HepG2 (cell line): ENCODE measurements around the gene SLC27A1. TPM values are rescaled to one million over a fixed set of nuclear protein-coding genes. Genes with fewer than 3 reads are reported as not detected.

Source experiments
- ARID2 ChIP-seq: sonication (generic); formaldehyde crosslinking; IDR thresholded peaks from 2 replicates; pipeline ENCODE4 v1.8.1; 2022; ENCODE audit warnings: mild to moderate bottlenecking, missing genetic modification reagents, borderline replicate concordance
- ATRX ChIP-seq: sonication (generic); formaldehyde crosslinking; IDR thresholded peaks from 2 replicates; pipeline ENCODE4 v1.4.0; 2020; ENCODE audit warnings: missing genetic modification reagents, borderline replicate concordance
- CERS6 ChIP-seq: sonication (generic); formaldehyde crosslinking; IDR thresholded peaks from 2 replicates; pipeline ENCODE4 v1.5.0; 2020; ENCODE audit warnings: missing genetic modification reagents
- GATAD2A ChIP-seq: IDR thresholded peaks from 2 replicates; pipeline ENCODE4 v1.6.1; 2016
- MED1 ChIP-seq: sonication (generic); formaldehyde crosslinking; IDR thresholded peaks from 2 replicates; pipeline ENCODE4 v1.4.0; 2020; ENCODE audit warnings: missing genetic modification reagents
- NCOA5 ChIP-seq: sonication (generic); formaldehyde crosslinking; IDR thresholded peaks from 2 replicates; pipeline ENCODE4 v1.4.0; 2020; ENCODE audit warnings: missing genetic modification reagents
- U2AF2 ChIP-seq: fragments of 200-400 bp; formaldehyde crosslinking; IDR thresholded peaks from 2 replicates; pipeline ENCODE4 v1.6.1; 2017; ENCODE audit warnings: low read depth, mild to moderate bottlenecking, low read length
- YEATS2 ChIP-seq: sonication (generic); formaldehyde crosslinking; IDR thresholded peaks from 2 replicates; pipeline ENCODE4 v1.4.0; 2020; ENCODE audit warnings: missing genetic modification reagents, borderline replicate concordance
- ZBTB7B ChIP-seq: sonication (generic); formaldehyde crosslinking; IDR thresholded peaks from 2 replicates; pipeline ENCODE4 v1.4.0; 2020; ENCODE audit warnings: missing genetic modification reagents
- ZNF30 ChIP-seq: sonication (generic); formaldehyde crosslinking; IDR thresholded peaks from 2 replicates; pipeline ENCODE4 v1.5.0; 2020; ENCODE audit warnings: mild to moderate bottlenecking, missing genetic modification reagents
- ZNF354B ChIP-seq: sonication (generic); formaldehyde crosslinking; IDR thresholded peaks from 2 replicates; pipeline ENCODE4 v1.8.0; 2022; ENCODE audit warnings: mild to moderate bottlenecking, missing genetic modification reagents
- ZNF367 ChIP-seq: sonication (generic); formaldehyde crosslinking; IDR thresholded peaks from 2 replicates; pipeline ENCODE4 v1.4.0; 2020; ENCODE audit warnings: missing genetic modification reagents, borderline replicate concordance
- ZNF558 ChIP-seq: sonication (generic); formaldehyde crosslinking; IDR thresholded peaks from 2 replicates; pipeline ENCODE4 v1.9.0; 2022; ENCODE audit warnings: mild to moderate bottlenecking, missing genetic modification reagents, borderline replicate concordance
- ZNF644 ChIP-seq: IDR thresholded peaks from 2 replicates; pipeline ENCODE4 v1.6.1; 2016; ENCODE audit warnings: low read depth
- polyA plus RNA-seq, 8 experiments: library from polyadenylated mRNA; depleted of rRNA in 3 of 8; stranded (reverse) in 7 of 8; unstranded in 1 of 8; fragments of >200 nt; fragmentation: Illumina TruSeq in 4 of 8; extraction: Trizol in 4 of 8; gene quantifications; 2 replicates each; pipeline versions ENCODE4 v1.2.1 to v1.2.3, GENCODE V29; 2011 to 2016; ENCODE audit warnings: low read depth in 4 of 8, missing spikeins in 1 of 8, mixed read lengths in 1 of 8; ENCODE audit not compliant: insufficient read depth in 1 of 8
- total RNA-seq, 5 experiments: library from RNA; depleted of rRNA; stranded (reverse); fragments of >200 nt; fragmentation: Illumina TruSeq; extraction: Trizol; gene quantifications; 2 replicates each; pipeline ENCODE4 v1.2.3, GENCODE V29; 2016; ENCODE audit warnings: low read depth in 1 of 5
- TF ChIP-seq, protein P1 (sequence below): sonication (generic); formaldehyde crosslinking; IDR thresholded peaks from 2 replicates; pipeline ENCODE4; 2020; ENCODE audit warnings: missing genetic modification reagents, mild to moderate bottlenecking, borderline replicate concordance
- TF ChIP-seq, protein P2 (sequence below): sonication (generic); formaldehyde crosslinking; IDR thresholded peaks from 2 replicates; pipeline ENCODE4 v1.8.0; 2022; ENCODE audit warnings: missing genetic modification reagents, low read depth, mild to moderate bottlenecking, borderline replicate concordance
- TF ChIP-seq, protein P3 (sequence below): sonication (generic); formaldehyde crosslinking; IDR thresholded peaks from 2 replicates; pipeline ENCODE4 v1.5.0; 2020; ENCODE audit warnings: mild to moderate bottlenecking, low read depth, missing genetic modification reagents, borderline replicate concordance
- TF ChIP-seq, protein P4 (sequence below): sonication (generic); formaldehyde crosslinking; IDR thresholded peaks from one replicate; pipeline ENCODE4 v1.5.1; 2020; ENCODE audit warnings: mild to moderate bottlenecking, missing genetic modification reagents; ENCODE audit errors: not compliant biosample characterization

The SLC27A1 gene
- total and polyA plus RNA-seq, 2 of the 13 experiments (the other 11 are each of a cell fraction or from before 2014, with no cell fraction given), result 4.1 to 8.8 TPM

- TF ChIP-seq CERS6 (no peak), ZNF644 (CRISPR knock-in tag) (no peak), YEATS2 (CRISPR knock-in tag) (no peak), NCOA5 (CRISPR knock-in tag) (no peak), U2AF2 (no peak), ZNF354B (no peak), ZNF30 (CRISPR knock-in tag) (no peak), ATRX (CRISPR knock-in tag) (no peak), MED1 (CRISPR knock-in tag) (no peak), ARID2 (CRISPR knock-in tag) (no peak), ZNF367 (CRISPR knock-in tag) (no peak), ZBTB7B (CRISPR knock-in tag) (no peak), GATAD2A (peak; percentile 26; the same call in 1 of the 2 replicates), ZNF558 (no peak)
- TF ChIP-seq, protein P1, sequence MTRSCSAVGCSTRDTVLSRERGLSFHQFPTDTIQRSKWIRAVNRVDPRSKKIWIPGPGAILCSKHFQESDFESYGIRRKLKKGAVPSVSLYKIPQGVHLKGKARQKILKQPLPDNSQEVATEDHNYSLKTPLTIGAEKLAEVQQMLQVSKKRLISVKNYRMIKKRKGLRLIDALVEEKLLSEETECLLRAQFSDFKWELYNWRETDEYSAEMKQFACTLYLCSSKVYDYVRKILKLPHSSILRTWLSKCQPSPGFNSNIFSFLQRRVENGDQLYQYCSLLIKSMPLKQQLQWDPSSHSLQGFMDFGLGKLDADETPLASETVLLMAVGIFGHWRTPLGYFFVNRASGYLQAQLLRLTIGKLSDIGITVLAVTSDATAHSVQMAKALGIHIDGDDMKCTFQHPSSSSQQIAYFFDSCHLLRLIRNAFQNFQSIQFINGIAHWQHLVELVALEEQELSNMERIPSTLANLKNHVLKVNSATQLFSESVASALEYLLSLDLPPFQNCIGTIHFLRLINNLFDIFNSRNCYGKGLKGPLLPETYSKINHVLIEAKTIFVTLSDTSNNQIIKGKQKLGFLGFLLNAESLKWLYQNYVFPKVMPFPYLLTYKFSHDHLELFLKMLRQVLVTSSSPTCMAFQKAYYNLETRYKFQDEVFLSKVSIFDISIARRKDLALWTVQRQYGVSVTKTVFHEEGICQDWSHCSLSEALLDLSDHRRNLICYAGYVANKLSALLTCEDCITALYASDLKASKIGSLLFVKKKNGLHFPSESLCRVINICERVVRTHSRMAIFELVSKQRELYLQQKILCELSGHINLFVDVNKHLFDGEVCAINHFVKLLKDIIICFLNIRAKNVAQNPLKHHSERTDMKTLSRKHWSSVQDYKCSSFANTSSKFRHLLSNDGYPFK (CRISPR knock-in tag), result no peak
- TF ChIP-seq, protein P2, sequence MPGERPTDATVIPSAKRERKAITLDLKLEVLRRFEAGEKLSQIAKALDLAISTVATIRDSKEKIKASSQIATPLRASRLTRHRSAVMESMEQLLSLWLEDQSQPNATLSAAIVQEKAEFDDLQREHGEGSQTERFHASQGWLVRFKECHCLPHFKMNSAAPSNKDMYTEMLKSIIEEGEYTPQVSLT (CRISPR knock-in tag), result no peak
- TF ChIP-seq, protein P3, sequence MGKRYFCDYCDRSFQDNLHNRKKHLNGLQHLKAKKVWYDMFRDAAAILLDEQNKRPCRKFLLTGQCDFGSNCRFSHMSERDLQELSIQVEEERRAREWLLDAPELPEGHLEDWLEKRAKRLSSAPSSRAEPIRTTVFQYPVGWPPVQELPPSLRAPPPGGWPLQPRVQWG (CRISPR knock-in tag), result no peak
- TF ChIP-seq, protein P4, sequence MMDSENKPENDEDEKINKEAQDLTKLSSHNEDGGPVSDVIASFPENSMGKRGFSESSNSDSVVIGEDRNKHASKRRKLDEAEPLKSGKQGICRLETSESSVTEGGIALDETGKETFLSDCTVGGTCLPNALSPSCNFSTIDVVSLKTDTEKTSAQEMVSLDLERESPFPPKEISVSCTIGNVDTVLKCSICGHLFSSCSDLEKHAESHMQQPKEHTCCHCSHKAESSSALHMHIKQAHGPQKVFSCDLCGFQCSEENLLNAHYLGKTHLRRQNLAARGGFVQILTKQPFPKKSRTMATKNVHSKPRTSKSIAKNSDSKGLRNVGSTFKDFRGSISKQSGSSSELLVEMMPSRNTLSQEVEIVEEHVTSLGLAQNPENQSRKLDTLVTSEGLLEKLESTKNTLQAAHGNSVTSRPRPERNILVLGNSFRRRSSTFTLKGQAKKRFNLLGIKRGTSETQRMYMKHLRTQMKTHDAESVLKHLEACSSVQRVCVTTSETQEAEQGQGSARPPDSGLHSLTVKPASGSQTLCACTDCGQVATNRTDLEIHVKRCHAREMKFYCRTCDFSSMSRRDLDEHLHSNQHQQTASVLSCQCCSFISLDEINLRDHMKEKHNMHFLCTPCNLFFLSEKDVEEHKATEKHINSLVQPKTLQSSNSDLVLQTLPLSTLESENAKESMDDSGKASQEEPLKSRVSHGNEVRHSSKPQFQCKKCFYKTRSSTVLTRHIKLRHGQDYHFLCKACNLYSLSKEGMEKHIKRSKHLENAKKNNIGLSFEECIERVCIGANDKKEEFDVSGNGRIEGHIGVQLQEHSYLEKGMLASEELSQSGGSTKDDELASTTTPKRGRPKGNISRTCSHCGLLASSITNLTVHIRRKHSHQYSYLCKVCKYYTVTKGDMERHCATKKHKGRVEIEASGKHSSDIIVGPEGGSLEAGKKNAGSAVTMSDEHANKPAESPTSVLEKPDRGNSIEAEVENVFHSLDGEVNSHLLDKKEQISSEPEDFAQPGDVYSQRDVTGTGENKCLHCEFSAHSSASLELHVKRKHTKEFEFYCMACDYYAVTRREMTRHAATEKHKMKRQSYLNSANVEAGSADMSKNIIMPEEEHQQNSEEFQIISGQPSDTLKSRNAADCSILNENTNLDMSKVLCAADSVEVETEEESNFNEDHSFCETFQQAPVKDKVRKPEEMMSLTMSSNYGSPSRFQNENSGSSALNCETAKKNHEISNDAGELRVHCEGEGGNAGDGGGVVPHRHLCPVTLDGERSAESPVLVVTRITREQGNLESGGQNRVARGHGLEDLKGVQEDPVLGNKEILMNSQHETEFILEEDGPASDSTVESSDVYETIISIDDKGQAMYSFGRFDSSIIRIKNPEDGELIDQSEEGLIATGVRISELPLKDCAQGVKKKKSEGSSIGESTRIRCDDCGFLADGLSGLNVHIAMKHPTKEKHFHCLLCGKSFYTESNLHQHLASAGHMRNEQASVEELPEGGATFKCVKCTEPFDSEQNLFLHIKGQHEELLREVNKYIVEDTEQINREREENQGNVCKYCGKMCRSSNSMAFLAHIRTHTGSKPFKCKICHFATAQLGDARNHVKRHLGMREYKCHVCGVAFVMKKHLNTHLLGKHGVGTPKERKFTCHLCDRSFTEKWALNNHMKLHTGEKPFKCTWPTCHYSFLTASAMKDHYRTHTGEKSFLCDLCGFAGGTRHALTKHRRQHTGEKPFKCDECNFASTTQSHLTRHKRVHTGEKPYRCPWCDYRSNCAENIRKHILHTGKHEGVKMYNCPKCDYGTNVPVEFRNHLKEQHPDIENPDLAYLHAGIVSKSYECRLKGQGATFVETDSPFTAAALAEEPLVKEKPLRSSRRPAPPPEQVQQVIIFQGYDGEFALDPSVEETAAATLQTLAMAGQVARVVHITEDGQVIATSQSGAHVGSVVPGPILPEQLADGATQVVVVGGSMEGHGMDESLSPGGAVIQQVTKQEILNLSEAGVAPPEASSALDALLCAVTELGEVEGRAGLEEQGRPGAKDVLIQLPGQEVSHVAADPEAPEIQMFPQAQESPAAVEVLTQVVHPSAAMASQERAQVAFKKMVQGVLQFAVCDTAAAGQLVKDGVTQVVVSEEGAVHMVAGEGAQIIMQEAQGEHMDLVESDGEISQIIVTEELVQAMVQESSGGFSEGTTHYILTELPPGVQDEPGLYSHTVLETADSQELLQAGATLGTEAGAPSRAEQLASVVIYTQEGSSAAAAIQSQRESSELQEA (CRISPR knock-in tag), result no peak
Measured at GRCh38 chr19:17506745-17507144, 36.4 kb downstream of the SLC27A1 start (continued).
